Neutrophil (primary cell): ENCODE measurements around the gene TENM4.

ENCODE experiments used
- H3K27ac ChIP-seq: fragments of 200-600 bp; sonication (generic); 2 replicates; pipeline ENCODE4 v1.5.1; 2016; ENCODE audit warnings: mild to moderate bottlenecking, moderate library complexity
- H3K27me3 ChIP-seq: fragments of 200-600 bp; sonication (generic); 2 replicates; pipeline ENCODE4 v1.6.0; 2016; ENCODE audit warnings: mild to moderate bottlenecking
- H3K36me3 ChIP-seq: fragments of 200-600 bp; sonication (generic); 2 replicates; pipeline ENCODE4 v1.5.1; 2017
- H3K4me1 ChIP-seq, 2 experiments: fragments of 200-600 bp in 1 of 2; sonication (generic) in 1 of 2; 1 replicate in 1 of 2; 2 replicates in 1 of 2; pipeline versions ENCODE4 v1.5.1 to v1.6.1; 2013 to 2016; ENCODE audit warnings: low read depth in 1 of 2, low read length in 1 of 2, mild to moderate bottlenecking in 1 of 2, moderate library complexity in 1 of 2; ENCODE audit not compliant: control insufficient read depth in 1 of 2, insufficient read depth in 1 of 2
- H3K4me3 ChIP-seq, 2 experiments: fragments of 200-600 bp in 1 of 2; sonication (generic) in 1 of 2; 1 replicate in 1 of 2; 2 replicates in 1 of 2; pipeline ENCODE4 v1.5.1; 2013 to 2016; ENCODE audit warnings: low read depth in 1 of 2, low read length in 1 of 2, mild to moderate bottlenecking in 1 of 2, moderate library complexity in 1 of 2
- H3K9me3 ChIP-seq: fragments of 200-600 bp; sonication (generic); 2 replicates; pipeline ENCODE4 v1.5.1; 2016
- TF ChIP-seq, protein P1 (sequence below): fragments of 200-600 bp; sonication (generic); IDR thresholded peaks from 2 replicates; pipeline ENCODE4 v1.5.1; 2016; ENCODE audit warnings: antibody characterized with exemption

The TENM4 gene

DNA sequence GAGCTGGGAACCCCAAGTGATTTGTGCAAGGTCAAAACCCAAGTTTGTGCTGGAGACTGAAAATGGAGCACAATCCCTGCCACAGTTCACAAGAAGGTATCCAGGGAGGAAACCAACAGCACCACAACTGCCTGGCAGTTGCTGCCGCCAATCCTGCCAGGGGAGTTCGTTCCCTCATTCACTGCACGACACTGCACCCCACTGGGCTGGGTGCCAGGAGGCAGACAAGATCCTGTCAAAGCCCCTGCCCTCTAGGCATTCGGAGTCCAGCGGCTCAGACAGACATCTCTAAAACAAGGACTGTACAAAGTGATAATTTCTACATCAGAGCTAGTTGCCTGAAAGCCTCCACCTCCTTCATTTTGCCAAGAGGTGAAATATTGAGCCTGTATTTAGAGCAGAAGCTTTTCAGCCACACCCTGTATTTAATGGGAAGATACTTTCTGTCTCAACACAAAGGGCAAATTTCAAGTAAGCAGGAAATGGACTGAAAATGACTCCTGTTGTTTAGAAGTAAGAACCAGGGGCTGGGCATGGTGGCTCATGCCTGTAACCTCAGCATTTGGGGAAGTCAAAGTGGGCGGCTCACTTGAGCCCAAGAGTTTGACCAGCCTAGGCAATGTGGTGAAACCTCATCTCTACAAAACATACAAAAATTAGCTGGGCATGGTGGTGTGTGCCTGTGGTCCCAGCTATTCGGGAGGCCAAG, 588.8 kb downstream of the TENM4 start:
- H3K9me3 ChIP-seq: no peaks in the 10 kb centered on the region
- H3K4me1 ChIP-seq: no peaks in the 10 kb centered on the region
- no peak overlapping the region for H3K27ac ChIP-seq
- peaks cover 67% of the 10 kb centered on the region for H3K27me3 ChIP-seq
- no peak overlapping the region for H3K4me3 ChIP-seq
- TF ChIP-seq, protein P1, sequence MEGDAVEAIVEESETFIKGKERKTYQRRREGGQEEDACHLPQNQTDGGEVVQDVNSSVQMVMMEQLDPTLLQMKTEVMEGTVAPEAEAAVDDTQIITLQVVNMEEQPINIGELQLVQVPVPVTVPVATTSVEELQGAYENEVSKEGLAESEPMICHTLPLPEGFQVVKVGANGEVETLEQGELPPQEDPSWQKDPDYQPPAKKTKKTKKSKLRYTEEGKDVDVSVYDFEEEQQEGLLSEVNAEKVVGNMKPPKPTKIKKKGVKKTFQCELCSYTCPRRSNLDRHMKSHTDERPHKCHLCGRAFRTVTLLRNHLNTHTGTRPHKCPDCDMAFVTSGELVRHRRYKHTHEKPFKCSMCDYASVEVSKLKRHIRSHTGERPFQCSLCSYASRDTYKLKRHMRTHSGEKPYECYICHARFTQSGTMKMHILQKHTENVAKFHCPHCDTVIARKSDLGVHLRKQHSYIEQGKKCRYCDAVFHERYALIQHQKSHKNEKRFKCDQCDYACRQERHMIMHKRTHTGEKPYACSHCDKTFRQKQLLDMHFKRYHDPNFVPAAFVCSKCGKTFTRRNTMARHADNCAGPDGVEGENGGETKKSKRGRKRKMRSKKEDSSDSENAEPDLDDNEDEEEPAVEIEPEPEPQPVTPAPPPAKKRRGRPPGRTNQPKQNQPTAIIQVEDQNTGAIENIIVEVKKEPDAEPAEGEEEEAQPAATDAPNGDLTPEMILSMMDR: no peak
- no peaks in the 10 kb centered on the region for H3K36me3 ChIP-seq

DNA sequence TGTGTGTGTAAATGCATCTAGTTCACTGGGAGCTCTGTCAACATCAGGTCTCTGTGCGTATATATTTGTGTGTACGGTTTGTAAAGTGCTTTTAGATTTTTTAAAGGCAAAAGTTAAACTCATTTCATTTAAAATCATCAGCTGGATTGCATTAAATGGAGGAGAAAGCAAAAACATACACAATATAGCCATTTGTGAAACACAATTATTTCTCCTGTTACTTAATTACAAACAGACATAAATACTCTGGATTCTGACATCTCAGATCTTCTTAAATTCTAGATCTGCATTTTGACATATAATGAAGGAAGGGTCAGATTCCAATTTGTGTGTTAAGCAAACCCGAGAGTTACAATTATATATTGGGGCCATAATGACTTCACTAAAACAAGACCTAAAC, 590.8 kb downstream of the TENM4 start:
- Histone ChIP-seq H3K4me1 (no peaks in the 10 kb centered on the region), H3K27me3 (peaks cover 65% of the 10 kb centered on the region), H3K36me3 (no peaks in the 10 kb centered on the region), H3K4me3 (no peak overlapping the region), H3K9me3 (no peaks in the 10 kb centered on the region), H3K27ac (no peak overlapping the region)
- TF ChIP-seq, protein P1: no peak

DNA sequence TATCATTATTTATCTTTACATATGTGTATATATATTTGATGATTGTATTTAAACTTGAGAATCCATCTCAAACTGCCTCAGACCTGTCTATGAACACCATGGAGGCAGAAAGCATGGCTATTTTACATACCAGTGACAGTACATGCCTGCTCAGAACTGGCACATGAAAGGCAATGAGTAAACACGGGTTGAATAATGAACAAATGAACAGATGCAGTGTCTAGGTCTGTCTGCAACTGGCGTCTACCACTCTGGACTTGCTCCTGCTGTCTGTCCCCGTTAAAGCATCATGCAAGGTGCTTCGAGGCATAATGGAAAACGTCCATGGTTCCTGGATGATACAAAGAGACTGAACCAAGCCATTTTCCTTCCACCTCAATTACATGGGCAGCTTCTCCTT, 594.6 kb downstream of the TENM4 start:
- TF ChIP-seq, protein P1: no peak
- Histone ChIP-seq H3K27ac (no peak overlapping the region), H3K4me1 (no peaks in the 10 kb centered on the region), H3K27me3 (peaks cover 70% of the 10 kb centered on the region), H3K4me3 (no peak overlapping the region), H3K9me3 (no peaks in the 10 kb centered on the region), H3K36me3 (no peaks in the 10 kb centered on the region)

DNA sequence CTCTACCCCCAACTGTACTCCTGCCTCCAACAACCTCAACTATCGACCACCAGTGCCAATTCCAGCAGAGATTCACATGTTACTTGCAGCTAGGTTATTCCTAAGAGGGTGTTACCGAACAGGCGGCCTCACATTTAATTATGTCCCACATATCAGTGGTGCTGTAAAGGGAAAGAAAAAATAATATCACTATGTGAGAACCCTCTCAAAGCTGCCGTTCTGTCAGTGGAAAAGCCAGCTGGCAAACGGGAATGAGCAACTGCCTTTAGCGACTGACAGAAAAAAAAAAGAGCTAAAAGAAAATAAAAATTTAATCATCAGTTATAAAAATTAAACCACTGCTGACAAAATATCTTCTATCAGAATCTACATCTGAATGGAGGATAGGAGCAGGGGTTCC, 595.3 kb downstream of the TENM4 start:
- Histone ChIP-seq H3K9me3 (no peaks in the 10 kb centered on the region), H3K27ac (no peak overlapping the region), H3K27me3 (peaks cover 71% of the 10 kb centered on the region), H3K4me1 (peaks cover 0 to 6% of the 10 kb centered on the region in 2 experiments), H3K36me3 (no peaks in the 10 kb centered on the region), H3K4me3 (no peak overlapping the region)
- TF ChIP-seq, protein P1: no peak

DNA sequence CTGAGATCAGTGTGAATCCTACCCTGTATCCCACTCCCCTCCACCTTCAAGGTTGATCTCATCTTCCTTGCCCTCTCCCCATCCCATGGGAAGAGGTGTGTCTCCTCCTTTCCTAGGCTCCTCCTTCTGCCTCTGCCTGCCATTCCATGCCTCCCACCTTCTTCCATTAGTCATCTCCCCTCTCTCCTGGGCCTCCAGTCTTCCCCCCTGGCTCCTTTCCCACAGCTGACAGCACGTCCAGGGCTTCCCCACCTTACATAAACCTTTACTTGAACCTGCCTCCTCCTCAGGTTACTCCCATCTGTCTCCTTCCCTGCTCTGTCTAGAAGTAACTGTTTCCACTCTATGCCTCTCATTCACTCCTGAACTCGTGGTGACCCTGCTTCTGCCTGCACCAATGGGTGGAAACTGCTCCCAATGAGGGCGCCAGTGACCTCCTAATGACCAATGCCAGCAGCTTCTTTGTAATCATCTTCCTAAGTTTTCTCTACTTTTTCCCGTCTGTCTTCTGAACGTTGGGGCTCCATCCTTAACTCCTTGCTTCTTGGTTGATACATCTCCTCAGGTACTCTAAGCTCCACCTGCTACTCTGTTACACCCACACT, 599.3 kb downstream of the TENM4 start:
- H3K4me1 ChIP-seq: peaks cover 0 to 6% of the 10 kb centered on the region in 2 experiments
- no peaks in the 10 kb centered on the region for H3K36me3 ChIP-seq
- no peaks in the 10 kb centered on the region for H3K9me3 ChIP-seq
- H3K27ac ChIP-seq: no peak overlapping the region
- peaks cover 53% of the 10 kb centered on the region for H3K27me3 ChIP-seq
- TF ChIP-seq, protein P1: no peak
- H3K4me3 ChIP-seq: no peak overlapping the region
